ENCODE results near the gene ERFL.

Gene ERFL

DNA sequence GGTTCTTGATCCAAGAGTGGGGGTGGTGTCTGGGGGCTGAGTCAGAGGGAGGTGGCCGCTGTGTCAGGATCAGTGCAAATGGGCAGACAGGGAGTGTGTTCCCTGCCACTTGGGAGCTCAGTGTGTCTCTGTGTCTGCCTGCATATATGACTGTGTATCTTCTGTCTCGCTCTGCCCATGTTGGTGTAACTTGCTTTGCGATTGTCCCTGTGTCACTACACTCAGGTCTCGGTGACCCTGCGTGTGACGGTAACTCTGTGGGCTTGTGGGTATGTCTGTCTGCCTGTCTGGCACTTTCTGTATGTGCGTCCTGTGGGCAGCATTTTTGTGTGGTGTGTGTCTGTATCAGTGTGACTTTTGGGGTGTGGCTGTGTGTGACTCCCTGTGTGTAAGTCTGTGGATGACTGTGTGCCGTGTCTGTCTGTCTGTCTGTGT, 8.2 kb upstream of the ERFL start:
- H3K4me1 ChIP-seq (ENCODE audit: insufficient read depth, insufficient read length): peaks cover 7% of the 10 kb centered on the region
- peaks cover 62% of the 10 kb centered on the region for H3K27me3 ChIP-seq (ENCODE audit: insufficient read depth, insufficient read length)
- no peaks in the 10 kb centered on the region for H3K9me3 ChIP-seq (ENCODE audit: insufficient read depth, low read length)
- no peak for DNase-seq (ENCODE audit: low read depth, low spot score)
- TF ChIP-seq SUZ12 (IDR thresholded peaks at IDR 0.05; ENCODE audit: extremely low read depth, insufficient read depth, insufficient read length) (no peak), YY1 (IDR thresholded peaks at IDR 0.05; ENCODE audit: insufficient read depth, insufficient read length) (no peak), ZNF274 (IDR thresholded peaks at IDR 0.05; ENCODE audit: low read depth, low read length) (no peak)
- no peaks in the 10 kb centered on the region for H3K36me3 ChIP-seq (ENCODE audit: insufficient read depth, insufficient read length, low read length)
- H3K9ac ChIP-seq (ENCODE audit: insufficient read length, low read depth): no peak overlapping the region
- no peak overlapping the region for H3K4me3 ChIP-seq (ENCODE audit: insufficient read length, low read depth)

DNA sequence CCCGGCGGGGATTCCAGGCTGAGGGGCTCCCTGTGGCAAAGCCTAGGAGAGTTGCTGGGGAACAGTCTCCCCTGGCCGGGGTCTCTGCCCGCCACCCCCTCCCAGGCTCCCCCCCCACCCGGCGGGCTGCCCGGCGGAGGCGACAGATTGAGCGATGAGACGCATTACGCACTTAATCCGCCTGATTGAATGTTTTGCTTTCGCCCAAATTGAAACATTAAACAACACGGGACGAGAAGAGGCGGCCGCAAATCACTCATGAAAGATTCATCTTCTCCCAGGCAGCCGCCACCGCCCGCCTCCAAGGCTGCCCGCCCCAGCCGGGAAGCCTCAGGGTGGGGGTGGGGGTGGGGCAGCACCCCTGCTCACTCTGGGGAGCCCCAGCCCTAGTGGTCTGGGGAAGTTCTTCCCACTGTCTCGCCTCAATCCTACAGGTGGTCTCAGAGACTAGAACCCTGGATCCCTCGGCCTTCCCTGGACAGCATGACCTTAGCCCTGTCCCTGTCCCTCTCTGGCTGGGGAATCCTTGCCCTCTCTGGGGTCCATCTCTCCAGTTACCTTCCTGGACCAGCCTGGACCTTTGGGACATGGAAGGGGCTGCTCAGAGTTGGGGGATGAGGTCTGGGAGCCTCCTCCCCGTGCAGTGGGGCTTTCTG, 7.6 kb upstream of the ERFL start:
- no peak for DNase-seq (ENCODE audit: low read depth, low spot score)
- no peak overlapping the region for H3K4me3 ChIP-seq (ENCODE audit: insufficient read length, low read depth)
- H3K36me3 ChIP-seq (ENCODE audit: insufficient read depth, insufficient read length, low read length): no peaks in the 10 kb centered on the region
- TF ChIP-seq YY1 (IDR thresholded peaks at IDR 0.05; ENCODE audit: insufficient read depth, insufficient read length) (no peak), ZNF274 (IDR thresholded peaks at IDR 0.05; ENCODE audit: low read depth, low read length) (no peak), SUZ12 (IDR thresholded peaks at IDR 0.05; ENCODE audit: extremely low read depth, insufficient read depth, insufficient read length) (no peak)
- peaks cover 60% of the 10 kb centered on the region for H3K27me3 ChIP-seq (ENCODE audit: insufficient read depth, insufficient read length)
- H3K4me1 ChIP-seq (ENCODE audit: insufficient read depth, insufficient read length): peaks cover 9% of the 10 kb centered on the region
- H3K9me3 ChIP-seq (ENCODE audit: insufficient read depth, low read length): no peaks in the 10 kb centered on the region
- no peak overlapping the region for H3K9ac ChIP-seq (ENCODE audit: insufficient read length, low read depth)

DNA sequence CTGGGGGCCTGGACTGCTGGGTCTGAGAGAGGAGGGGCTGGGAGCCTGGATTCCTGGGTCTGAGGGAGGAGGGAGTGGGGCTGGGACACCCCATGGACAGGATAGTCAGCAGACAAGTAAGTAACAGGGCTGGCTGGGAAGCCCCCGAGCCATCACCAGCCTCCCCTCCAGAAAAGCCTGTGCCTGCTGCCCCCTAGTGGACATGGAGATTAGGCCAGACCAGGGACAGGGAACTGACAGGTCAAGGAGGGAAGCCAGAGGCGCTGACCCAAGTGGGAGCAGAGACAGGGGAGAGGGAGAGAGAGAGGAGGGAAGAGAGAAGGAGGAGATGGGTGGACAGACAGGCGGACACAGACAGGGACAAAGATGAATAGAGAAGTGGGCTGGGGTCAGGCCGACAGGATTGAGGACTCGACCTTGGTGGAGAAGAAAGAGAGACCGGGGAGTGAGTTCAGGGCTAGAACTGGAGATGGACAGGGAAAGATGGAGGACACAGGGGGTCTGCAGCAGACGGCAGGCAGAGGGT, 6.7 kb upstream of the ERFL start:
- peak; percentile 46 for DNase-seq (ENCODE audit: low read depth, low spot score)
- Histone ChIP-seq H3K9me3 (ENCODE audit: insufficient read depth, low read length) (no peaks in the 10 kb centered on the region), H3K4me3 (ENCODE audit: insufficient read length, low read depth) (no peak overlapping the region), H3K27me3 (ENCODE audit: insufficient read depth, insufficient read length) (peaks cover 64% of the 10 kb centered on the region), H3K36me3 (ENCODE audit: insufficient read depth, insufficient read length, low read length) (no peaks in the 10 kb centered on the region), H3K4me1 (ENCODE audit: insufficient read depth, insufficient read length) (peaks cover 9% of the 10 kb centered on the region), H3K9ac (ENCODE audit: insufficient read length, low read depth) (no peak overlapping the region)
- TF ChIP-seq ZNF274 (IDR thresholded peaks at IDR 0.05; ENCODE audit: low read depth, low read length): no peak

DNA sequence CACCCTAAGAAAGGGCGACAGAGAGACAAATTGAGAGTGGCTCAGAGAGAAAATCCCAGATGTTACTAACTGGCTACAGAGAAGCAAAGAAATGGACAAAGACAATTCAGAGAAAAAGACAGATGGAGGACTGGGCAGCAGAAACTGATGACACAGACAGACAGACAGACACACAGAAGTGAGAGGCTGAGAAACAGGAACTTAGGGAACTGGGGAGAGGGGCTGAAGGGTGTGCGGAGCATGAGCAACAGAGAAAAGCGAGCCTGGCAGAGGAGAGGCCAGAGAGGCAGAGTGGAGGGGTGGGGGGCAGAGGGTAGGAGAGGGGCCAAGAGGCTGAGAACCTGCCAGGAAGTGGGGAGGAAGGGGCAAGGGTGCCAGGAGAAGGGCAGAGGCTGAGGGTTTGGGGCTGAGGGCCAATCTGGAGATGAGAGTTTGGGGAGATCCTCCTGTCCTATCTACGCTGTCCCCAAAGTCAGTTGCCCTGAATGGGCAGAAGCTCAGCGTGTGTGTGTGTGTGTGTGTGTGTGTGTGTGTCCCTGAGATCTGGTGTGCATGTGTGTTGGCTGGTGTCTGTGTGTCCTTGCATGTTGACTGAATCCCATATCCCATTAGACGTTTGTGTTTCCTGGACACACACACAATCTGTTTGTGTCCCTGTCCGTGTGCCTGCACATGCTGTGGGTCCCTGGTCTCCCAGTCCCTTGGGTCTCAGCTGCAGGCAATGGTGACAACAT, 5.6 kb upstream of the ERFL start:
- H3K4me3 ChIP-seq (ENCODE audit: insufficient read length, low read depth): no peak overlapping the region
- H3K36me3 ChIP-seq (ENCODE audit: insufficient read depth, insufficient read length, low read length): no peaks in the 10 kb centered on the region
- no peak for DNase-seq (ENCODE audit: low read depth, low spot score)
- no peaks in the 10 kb centered on the region for H3K9me3 ChIP-seq (ENCODE audit: insufficient read depth, low read length)
- peaks cover 75% of the 10 kb centered on the region for H3K27me3 ChIP-seq (ENCODE audit: insufficient read depth, insufficient read length)
- H3K9ac ChIP-seq (ENCODE audit: insufficient read length, low read depth): peak overlapping the region; percentile 22
- H3K4me1 ChIP-seq (ENCODE audit: insufficient read depth, insufficient read length): peaks cover 13% of the 10 kb centered on the region
- TF ChIP-seq YY1 (IDR thresholded peaks at IDR 0.05; ENCODE audit: insufficient read depth, insufficient read length) (no peak), SUZ12 (IDR thresholded peaks at IDR 0.05; ENCODE audit: extremely low read depth, insufficient read depth, insufficient read length) (no peak), ZNF274 (IDR thresholded peaks at IDR 0.05; ENCODE audit: low read depth, low read length) (no peak)

DNA sequence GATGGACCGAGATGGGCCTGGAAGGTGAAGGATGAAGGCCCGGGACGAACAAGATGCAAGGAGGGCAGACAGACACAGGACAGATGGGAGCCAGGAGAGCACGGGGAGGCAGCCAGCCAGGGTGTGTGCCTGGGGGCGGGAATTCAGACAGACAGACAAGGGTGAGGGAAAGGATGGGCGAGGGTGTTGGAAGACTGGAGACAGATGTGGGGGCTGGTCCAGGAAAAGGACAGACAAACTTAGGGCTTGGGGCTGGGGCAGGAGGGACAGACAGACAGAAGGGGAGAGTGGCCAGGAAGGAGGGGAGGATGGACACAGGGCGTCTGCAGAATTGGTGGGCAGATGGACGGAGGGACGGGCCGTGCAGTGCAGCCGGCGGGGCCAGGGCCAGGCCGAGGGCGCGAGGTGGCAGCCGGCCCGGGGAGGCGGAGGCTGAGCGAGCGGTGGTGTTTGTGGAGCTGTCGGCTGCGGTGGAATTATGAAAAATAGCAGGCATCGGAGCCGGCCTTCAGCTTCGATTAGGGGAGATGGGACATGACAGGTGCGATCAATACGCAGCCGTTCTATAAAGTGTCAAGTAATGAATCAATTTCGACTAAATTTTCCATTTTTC, 4.6 kb upstream of the ERFL start:
- peaks cover 83% of the 10 kb centered on the region for H3K27me3 ChIP-seq (ENCODE audit: insufficient read depth, insufficient read length)
- TF ChIP-seq ZNF274 (IDR thresholded peaks at IDR 0.05; ENCODE audit: low read depth, low read length) (no peak), YY1 (IDR thresholded peaks at IDR 0.05; ENCODE audit: insufficient read depth, insufficient read length) (no peak), SUZ12 (IDR thresholded peaks at IDR 0.05; ENCODE audit: extremely low read depth, insufficient read depth, insufficient read length) (no peak)
- H3K9me3 ChIP-seq (ENCODE audit: insufficient read depth, low read length): no peaks in the 10 kb centered on the region
- no peak overlapping the region for H3K9ac ChIP-seq (ENCODE audit: insufficient read length, low read depth)
- DNase-seq (ENCODE audit: low read depth, low spot score): no peak
- H3K36me3 ChIP-seq (ENCODE audit: insufficient read depth, insufficient read length, low read length): no peaks in the 10 kb centered on the region
- H3K4me3 ChIP-seq (ENCODE audit: insufficient read length, low read depth): no peak overlapping the region
- H3K4me1 ChIP-seq (ENCODE audit: insufficient read depth, insufficient read length): peaks cover 15% of the 10 kb centered on the region

DNA sequence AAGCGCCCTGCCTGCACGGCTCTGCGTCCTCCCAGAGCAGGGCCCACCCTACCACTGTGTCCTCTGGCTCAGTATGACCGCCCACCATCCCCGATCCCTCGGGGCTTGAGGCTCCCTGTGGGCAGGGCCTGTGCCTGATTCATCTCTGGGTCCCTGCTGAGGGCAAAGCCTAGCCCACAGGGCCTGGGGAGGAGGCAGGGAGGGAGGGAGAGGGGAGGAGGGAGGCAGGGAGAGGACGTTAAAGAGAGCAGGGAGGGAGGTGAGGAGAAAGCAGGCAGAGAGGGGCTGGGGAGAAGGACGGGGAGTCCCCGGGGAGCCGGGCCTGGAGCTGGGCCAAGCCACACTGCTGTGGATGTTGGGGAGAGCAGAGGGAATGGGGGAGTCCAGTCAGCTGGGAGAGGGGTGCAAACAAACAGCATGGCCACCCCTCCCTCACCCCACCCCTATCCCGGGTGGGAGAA, 4.0 kb upstream of the ERFL start:
- Histone ChIP-seq H3K9ac (ENCODE audit: insufficient read length, low read depth) (no peak overlapping the region), H3K9me3 (ENCODE audit: insufficient read depth, low read length) (no peaks in the 10 kb centered on the region), H3K36me3 (ENCODE audit: insufficient read depth, insufficient read length, low read length) (no peaks in the 10 kb centered on the region), H3K4me3 (ENCODE audit: insufficient read length, low read depth) (no peak overlapping the region), H3K27me3 (ENCODE audit: insufficient read depth, insufficient read length) (peaks cover 88% of the 10 kb centered on the region), H3K4me1 (ENCODE audit: insufficient read depth, insufficient read length) (peaks cover 15% of the 10 kb centered on the region)
- no peak for DNase-seq (ENCODE audit: low read depth, low spot score)
- TF ChIP-seq YY1 (IDR thresholded peaks at IDR 0.05; ENCODE audit: insufficient read depth, insufficient read length): no peak
- no peak for TF ChIP-seq SUZ12 (IDR thresholded peaks at IDR 0.05; ENCODE audit: extremely low read depth, insufficient read depth, insufficient read length)
- no peak for TF ChIP-seq ZNF274 (IDR thresholded peaks at IDR 0.05; ENCODE audit: low read depth, low read length)

Measured in NT2/D1 (cell line).